Measurements from ENCODE around the gene BMPR1B.

BMPR1B gene

GRCh38 chr4:94757192-94758140 is at the start of gene BMPR1B:
TSS of gene BMPR1B (plus strand) at chr4:94757955. CDS start at chr4:95104425, 346,470 bp downstream.
- TF ChIP-seq Cebpa-rat (IDR thresholded peaks at IDR 0.05): no peak
- Histone ChIP-seq H3K9me3 (replicated peaks in 1 of 11) (peaks cover 4 to 17% (median 11%) of the 10 kb centered on the region in 11 experiments; a peak in 12 of 22 replicates), H3K27ac (no peak within 1 kb of the TSS), H3K4me1 (no peaks in the 10 kb centered on the region), H3K36me3 (no peaks in the 10 kb centered on the region), H4K20me1 (no peaks in the 10 kb centered on the region), H3K9ac (no peak within 1 kb of the TSS), H3K4me3 (no peak within 1 kb of the TSS), H3K4me2 (no peak within 1 kb of the TSS), H3K27me3 (no peaks in the 10 kb centered on the region)

GRCh38 chr4:94711635-94712034 is 46.1 kb upstream of the BMPR1B start:
- no peaks in the 10 kb centered on the region for H3K4me1 ChIP-seq
- H3K27ac ChIP-seq: no peak overlapping the region
- no peak overlapping the region for H3K4me2 ChIP-seq
- no peak overlapping the region for H3K4me3 ChIP-seq
- H3K9me3 ChIP-seq (replicated peaks in 1 of 11): no peaks in the 10 kb centered on the region
- H3K27me3 ChIP-seq: no peaks in the 10 kb centered on the region
- no peak for TF ChIP-seq Cebpa-rat (IDR thresholded peaks at IDR 0.05)
- no peaks in the 10 kb centered on the region for H3K36me3 ChIP-seq
- no peaks in the 10 kb centered on the region for H4K20me1 ChIP-seq
- no peak overlapping the region for H3K9ac ChIP-seq

GRCh38 chr4:94714365-94715160 is 43.2 kb upstream of the BMPR1B start:
- Histone ChIP-seq H3K4me1 (no peaks in the 10 kb centered on the region), H3K36me3 (no peaks in the 10 kb centered on the region), H3K9me3 (replicated peaks in 1 of 11) (no peaks in the 10 kb centered on the region), H3K4me2 (no peak overlapping the region), H3K27ac (no peak overlapping the region), H4K20me1 (no peaks in the 10 kb centered on the region), H3K27me3 (no peaks in the 10 kb centered on the region), H3K4me3 (no peak overlapping the region), H3K9ac (no peak overlapping the region)
- TF ChIP-seq Cebpa-rat (IDR thresholded peaks at IDR 0.05): no peak

- Histone ChIP-seq H3K36me3 (no peaks in the 10 kb centered on the region), H3K27me3 (no peaks in the 10 kb centered on the region), H3K9ac (no peak overlapping the region), H3K27ac (no peak overlapping the region), H3K4me3 (no peak overlapping the region), H3K4me1 (no peaks in the 10 kb centered on the region), H3K4me2 (no peak overlapping the region), H3K9me3 (replicated peaks in 1 of 11) (no peaks in the 10 kb centered on the region), H4K20me1 (no peaks in the 10 kb centered on the region)
- TF ChIP-seq Cebpa-rat (IDR thresholded peaks at IDR 0.05): no peak
These were observed 42.0 kb upstream of the BMPR1B start for GRCh38 chr4:94715726-94716125.

GRCh38 chr4:94721310-94721709 is 36.4 kb upstream of the BMPR1B start:
- Histone ChIP-seq H4K20me1 (no peaks in the 10 kb centered on the region), H3K27ac (no peak overlapping the region), H3K4me1 (peaks cover 7 to 20% (median 15%) of the 10 kb centered on the region in 10 experiments)

GRCh38 chr4:94722270-94722669 is 35.5 kb upstream of the BMPR1B start:
- no peak overlapping the region for H3K27ac ChIP-seq
- H3K9ac ChIP-seq: no peak overlapping the region
- no peaks in the 10 kb centered on the region for H3K27me3 ChIP-seq
- H4K20me1 ChIP-seq: no peaks in the 10 kb centered on the region
- H3K4me1 ChIP-seq: peaks cover 7 to 20% (median 15%) of the 10 kb centered on the region in 10 experiments
- H3K4me2 ChIP-seq: peak overlapping the region in 9 of 11 experiments; percentile 32 to 78 (median 53); a peak in 16 of 22 replicates
- no peaks in the 10 kb centered on the region for H3K36me3 ChIP-seq
- TF ChIP-seq Cebpa-rat (IDR thresholded peaks at IDR 0.05): no peak
- no peak overlapping the region for H3K4me3 ChIP-seq
- no peaks in the 10 kb centered on the region for H3K9me3 ChIP-seq (replicated peaks in 1 of 11)

More at GRCh38 chr4:94721310-94721709, 36.4 kb upstream of the BMPR1B start:
- Histone ChIP-seq H3K9ac (no peak overlapping the region), H3K36me3 (no peaks in the 10 kb centered on the region), H3K27me3 (no peaks in the 10 kb centered on the region), H3K4me3 (no peak overlapping the region), H3K4me2 (peak overlapping the region in 6 of 11 experiments; percentile 36 to 78 (median 64); a peak in 6 of 22 replicates), H3K9me3 (replicated peaks in 1 of 11) (no peaks in the 10 kb centered on the region)
- TF ChIP-seq Cebpa-rat (IDR thresholded peaks at IDR 0.05): no peak

GRCh38 chr4:94722748-94723147 is 35.0 kb upstream of the BMPR1B start:
- no peak overlapping the region for H3K27ac ChIP-seq
- H3K9me3 ChIP-seq (replicated peaks in 1 of 11): no peaks in the 10 kb centered on the region
- H3K36me3 ChIP-seq: no peaks in the 10 kb centered on the region
- TF ChIP-seq Cebpa-rat (IDR thresholded peaks at IDR 0.05): no peak
- H3K9ac ChIP-seq: no peak overlapping the region
- H3K4me2 ChIP-seq: peak overlapping the region in 8 of 11 experiments; percentile 32 to 78 (median 58); a peak in 12 of 22 replicates
- no peak overlapping the region for H3K4me3 ChIP-seq
- peaks cover 7 to 20% (median 15%) of the 10 kb centered on the region in 10 experiments for H3K4me1 ChIP-seq
- H3K27me3 ChIP-seq: no peaks in the 10 kb centered on the region
- H4K20me1 ChIP-seq: no peaks in the 10 kb centered on the region

GRCh38 chr4:94724016-94724790 is 33.6 kb upstream of the BMPR1B start:
- H3K36me3 ChIP-seq: no peaks in the 10 kb centered on the region
- no peak overlapping the region for H3K9ac ChIP-seq
- no peaks in the 10 kb centered on the region for H3K27me3 ChIP-seq
- H3K4me1 ChIP-seq: peaks cover 7 to 20% (median 15%) of the 10 kb centered on the region in 10 experiments
- H3K27ac ChIP-seq: no peak overlapping the region
- H3K4me3 ChIP-seq: no peak overlapping the region
- no peaks in the 10 kb centered on the region for H4K20me1 ChIP-seq
- no peaks in the 10 kb centered on the region for H3K9me3 ChIP-seq (replicated peaks in 1 of 11)
- no peak for TF ChIP-seq Cebpa-rat (IDR thresholded peaks at IDR 0.05)
- H3K4me2 ChIP-seq: no peak overlapping the region

Data from BLaER1 treated with 17β-estradiol and CSF1 and Interleukin-3, amounts not matched to agents 10 nM and 100 nM (cell line).